DLD1 (cell line): ENCODE results near the gene PLAC1.

Experiments used
- in situ Hi-C: cut with HindIII; loops from 2 replicates; pipeline ENCODE4 v1.10.0; 2017; ENCODE audit warnings: low sequenced_read_pairs

The PLAC1 gene

DNA sequence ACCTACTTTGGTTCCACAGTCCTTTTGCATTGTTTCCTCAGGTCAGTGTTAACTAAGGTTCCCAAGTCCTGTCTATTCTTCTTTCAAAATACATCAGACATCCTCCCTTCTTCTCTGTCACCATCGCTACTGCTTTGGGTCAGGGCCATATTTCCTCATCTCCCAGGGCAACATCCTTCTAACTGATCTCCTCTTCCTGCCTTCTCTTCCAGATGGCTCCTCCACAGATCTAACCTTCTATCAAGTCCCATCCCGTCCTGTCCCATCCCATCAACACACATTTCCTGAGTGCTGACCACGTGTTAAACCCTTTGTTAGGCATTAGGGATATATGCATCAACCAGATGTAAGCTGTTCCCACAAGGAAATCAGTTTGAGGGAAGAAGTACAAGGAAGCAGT, 25.9 kb downstream of the PLAC1 start:
- in situ Hi-C loops, result no loop called here

DNA sequence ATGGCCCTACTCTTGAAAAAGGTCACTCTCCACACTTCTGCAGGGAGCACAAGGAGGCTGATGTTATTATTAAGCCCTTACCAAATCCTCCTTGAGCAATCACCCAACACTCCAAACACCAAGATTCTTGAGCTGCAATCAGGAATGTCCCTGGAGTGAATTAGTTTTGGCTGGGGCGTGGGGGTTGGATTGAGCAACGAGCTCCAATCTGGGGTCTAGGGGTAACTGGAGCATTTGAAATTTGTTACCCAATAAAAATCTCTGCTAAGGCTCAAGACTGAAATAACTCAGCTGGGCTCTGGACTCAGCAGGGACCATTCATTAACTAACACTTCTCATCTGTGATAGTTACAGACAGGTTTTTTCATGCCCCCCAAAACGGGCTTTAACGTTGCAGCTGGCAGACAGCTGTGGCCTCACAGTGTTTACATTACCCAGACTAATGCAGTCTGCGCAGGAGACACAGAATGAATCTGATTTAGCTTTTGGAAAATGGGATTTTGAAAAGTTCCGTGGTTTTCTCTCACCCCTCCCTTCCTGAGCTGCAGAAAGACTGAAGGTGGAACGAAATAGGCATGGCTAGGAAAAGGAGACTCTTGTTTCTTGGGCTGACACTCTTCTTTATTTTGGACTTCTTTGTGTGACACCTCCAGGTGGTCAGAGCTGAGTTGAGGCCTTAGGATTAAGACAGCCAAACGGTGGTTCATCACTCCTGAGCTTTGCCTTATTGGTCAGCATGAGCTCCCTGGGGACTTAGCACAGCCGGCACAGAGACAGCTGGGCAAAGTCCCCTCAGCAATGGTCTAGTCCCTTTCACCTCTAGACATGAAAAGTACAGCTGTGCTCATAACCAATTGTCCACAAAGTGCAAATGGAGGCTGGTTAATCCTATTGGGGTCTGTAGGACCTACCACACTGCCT, 26.6 kb downstream of the PLAC1 start:
- in situ Hi-C loops, result no loop called here

DNA sequence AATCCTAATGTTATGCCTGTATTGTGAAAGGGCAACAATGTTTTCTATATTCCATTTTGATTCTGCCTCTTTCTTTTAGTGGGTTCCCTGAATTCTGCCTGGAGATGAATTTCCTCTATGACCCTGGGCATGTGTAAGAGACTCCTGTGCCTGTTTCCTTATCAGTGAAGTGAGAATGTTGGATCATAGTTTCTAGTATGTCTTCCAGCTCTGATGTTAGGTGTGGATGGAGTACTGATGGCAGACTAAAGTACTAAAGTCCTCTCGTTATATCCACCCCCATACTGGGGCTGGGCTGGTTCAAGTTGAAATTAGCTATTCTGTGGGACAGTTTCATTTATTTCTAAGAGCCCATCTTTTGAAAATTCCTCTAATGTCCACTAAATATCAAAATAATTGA, 29.6 kb downstream of the PLAC1 start:
- in situ Hi-C loops, result no loop called here

DNA sequence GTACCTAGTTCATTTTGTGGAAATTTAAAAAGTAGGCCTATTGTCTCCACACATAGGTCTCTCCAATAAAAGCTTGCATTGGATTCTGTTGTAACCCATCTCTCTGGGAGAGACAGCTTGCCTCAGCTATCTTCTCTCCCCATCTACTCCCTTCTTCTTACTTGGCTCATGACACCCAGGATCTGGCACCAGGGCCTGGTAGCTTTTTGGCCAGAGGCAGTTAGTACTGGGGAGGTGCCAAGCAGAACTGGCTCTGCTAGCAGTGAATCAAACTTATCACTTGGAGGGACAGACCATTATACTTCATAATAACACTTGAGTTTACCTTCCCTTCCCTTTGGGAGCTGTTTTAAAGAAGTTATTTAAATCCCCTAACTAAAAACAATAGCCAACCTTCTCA, 31.8 kb downstream of the PLAC1 start:
- in situ Hi-C loops, result no loop called here

DNA sequence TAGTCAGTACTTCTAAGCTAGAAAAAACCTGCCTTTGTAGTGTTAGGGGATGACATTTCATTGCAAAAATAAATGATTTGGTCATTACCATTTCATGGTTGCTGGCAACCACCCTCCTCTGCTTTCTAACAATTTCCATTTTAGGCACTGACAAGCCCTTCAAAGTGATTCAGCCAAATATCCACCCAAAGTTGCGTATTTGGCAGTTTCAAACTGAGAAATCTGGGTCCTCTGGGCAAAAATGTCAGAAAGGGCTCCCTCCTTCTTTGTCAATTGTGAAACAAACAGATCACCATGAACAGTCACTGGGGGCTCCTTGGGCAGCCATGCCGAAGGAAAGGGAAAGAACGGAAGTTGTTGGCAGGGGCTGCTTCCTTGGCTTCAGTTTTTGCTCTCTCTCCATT, 33.0 kb downstream of the PLAC1 start:
- in situ Hi-C loops, result no loop called here

DNA sequence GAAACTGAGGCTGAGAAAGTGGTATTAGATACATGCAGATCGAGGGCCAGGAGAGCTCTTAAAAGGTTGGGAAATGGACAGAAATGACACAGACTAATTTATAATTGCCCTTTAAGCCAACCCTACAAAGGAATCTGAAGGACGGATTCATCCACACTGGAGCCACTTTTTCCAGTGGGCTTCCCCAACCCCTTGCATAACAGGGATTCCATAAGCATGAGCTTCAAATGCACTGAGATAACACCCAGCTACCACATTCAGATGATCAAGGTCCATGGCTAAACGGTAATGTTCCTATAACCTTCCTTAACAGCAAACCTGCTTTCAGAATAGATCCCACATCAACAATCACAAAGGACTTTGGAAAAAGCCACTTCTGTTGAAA, 34.2 kb downstream of the PLAC1 start:
- in situ Hi-C loops, result no loop called here

DNA sequence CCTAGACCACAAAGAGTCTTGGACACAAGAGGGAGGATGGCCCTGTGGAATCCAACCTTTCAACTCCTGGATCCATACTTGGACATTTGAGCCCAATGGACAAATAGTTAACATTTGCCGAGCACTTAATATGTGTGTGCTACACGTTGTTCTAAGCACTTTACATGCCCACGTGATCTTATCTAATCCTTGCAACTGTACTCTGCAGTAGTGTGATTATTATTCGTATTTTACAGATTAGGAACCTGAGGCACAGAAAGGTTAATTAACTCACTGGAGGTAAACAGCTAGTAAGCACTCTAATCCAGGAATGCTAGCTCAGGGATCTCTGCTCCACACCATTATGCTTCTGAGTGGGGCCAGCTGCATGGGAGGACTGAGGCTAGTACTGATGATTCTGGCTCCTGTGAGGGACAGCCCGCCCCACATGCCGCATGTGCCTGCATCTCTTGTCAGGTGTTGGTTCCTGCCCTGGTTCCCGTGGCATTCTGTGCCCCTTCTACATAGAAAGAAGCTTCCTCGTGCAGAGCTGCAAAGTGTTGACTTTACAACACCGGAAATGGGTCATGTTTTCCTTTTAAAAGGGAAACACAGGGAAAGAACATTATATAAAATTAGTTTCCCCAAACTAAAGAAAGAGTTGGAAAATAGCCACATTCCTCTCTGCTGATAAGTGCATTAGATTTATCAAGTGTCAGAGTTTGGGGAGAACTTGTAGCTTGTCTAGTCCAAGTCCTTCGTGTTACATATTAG, 34.8 kb downstream of the PLAC1 start:
- in situ Hi-C loops, result no loop called here

DNA sequence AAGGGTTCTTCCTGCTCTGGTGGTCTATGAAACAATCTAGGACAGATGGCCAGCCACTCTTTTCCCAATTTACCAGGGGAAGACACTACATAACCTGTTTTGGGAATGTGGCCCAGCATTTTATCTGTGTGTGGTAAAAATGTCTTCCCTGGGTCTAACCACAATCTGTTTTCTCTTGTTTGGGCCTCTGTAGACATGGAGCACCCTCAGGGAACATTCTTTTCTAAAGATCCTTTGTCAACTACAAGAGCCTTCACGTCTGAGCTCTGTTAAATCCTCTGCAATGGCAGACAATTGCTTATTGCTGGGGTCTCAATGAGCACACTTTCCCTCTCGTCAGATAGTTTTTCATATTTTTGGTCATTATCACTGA, 35.5 kb downstream of the PLAC1 start:
- in situ Hi-C loops, result no loop called here

DNA sequence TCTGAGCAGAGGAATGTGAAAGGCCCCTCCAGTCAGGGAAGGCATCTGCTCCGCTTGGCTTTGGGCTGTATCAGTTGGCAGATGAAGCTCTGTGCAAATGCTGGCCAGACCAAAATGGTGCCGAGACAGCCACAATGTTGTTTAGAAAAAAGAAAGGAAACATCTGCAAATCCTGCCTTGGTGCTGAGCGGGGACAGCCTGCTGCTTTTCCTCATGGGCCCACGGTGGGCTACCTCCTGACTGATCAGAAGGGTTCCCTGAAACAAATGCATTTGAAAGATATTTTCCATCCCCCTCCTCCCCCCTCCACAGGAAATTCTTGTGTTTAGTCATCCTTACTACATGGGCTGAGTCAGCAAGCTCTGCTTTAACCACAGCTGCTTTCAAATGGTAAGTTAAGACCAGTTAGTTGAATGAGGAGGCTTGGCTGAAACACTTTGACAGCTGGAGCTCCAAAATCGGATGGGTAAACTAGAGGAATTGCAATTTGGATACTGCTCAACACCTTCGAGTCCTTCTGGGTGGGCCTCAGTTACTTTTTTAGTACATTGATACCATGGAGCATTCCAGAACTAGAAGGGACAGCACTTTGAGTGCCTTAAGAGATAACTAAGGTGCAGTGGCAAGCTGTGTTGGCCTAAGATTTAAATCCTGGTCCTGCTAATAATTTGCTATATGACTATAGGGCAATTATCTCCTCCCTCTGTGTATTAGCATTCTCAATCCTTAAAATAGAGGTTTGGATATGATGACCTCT, 36.0 kb downstream of the PLAC1 start:
- in situ Hi-C loops, result no loop called here

DNA sequence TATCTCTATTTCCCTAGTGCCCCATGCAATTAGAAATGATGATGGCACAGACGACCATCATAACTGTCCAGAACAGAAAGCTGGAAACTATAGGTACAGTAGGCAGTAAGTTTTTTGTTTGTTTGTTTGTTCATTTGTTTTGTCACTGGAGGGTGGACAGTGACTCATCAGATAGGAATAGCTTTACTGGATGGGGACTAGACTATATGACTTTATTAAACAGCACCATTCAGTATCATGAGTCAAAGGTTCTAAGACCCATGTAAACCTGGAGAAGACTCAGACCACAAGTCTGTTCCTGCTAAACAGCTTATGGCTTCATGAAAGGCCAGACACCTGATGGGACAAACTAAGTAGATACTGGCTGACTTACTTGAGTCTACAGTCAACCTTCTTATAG, 38.4 kb downstream of the PLAC1 start:
- in situ Hi-C loops, result no loop called here

DNA sequence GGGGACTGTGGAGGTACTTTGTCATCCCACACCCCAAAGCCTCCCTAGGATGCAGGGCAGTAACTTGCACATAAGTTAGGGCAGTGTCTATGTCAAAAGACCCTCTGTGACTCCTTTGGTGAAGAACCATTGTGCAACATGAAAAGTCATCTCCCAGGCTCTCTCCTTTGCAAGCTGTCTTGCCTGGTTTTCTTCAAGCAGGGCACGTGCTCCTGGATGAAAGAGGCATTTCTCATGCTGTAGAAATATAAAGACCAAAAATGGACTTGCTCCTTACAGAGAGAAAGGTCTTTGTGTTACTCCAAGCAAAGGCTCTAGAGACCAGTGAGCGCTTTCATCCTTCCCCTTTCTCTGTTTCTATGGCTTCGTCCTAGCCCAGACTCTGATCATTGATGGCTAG, 44.9 kb downstream of the PLAC1 start:
- in situ Hi-C loops, result no loop called here

DNA sequence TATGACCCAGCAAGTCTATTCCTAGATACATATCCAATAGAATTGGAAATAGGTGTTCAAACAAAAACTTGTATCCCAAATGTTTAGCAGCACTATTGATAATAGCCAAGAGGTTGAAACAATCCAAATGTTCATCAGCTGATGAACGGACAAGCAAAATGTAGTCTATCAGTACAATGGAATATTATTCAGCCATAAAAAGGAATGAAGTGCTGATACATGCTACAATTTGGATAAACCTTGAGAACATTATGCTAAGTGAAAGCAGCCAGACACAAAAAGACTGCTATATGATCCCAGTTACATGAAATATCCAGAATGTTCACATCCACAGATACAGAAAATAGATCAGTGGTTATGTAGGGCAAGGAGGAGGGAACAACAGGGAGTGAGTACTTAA, 50.1 kb downstream of the PLAC1 start:
- in situ Hi-C loops, result no loop called here

DNA sequence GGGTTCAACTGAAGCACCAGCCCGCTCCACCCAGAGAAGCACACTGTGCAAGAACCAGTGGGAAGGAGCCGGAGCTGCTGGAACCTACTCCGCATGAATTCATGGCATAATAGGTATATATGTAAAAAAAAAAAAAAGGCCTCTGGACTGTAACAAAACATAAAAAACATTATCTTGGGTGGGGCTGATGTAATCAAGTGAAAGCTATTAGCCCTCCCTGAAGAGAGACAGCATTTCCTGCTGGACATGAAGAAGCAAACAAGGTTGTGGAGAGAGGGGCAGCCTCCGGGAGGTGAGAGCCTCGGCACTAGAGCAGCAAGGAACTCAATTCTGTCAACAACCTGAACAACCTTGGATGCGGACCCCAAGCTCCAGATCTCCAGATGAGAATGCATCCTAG, 50.7 kb downstream of the PLAC1 start:
- in situ Hi-C loops, result no loop called here

DNA sequence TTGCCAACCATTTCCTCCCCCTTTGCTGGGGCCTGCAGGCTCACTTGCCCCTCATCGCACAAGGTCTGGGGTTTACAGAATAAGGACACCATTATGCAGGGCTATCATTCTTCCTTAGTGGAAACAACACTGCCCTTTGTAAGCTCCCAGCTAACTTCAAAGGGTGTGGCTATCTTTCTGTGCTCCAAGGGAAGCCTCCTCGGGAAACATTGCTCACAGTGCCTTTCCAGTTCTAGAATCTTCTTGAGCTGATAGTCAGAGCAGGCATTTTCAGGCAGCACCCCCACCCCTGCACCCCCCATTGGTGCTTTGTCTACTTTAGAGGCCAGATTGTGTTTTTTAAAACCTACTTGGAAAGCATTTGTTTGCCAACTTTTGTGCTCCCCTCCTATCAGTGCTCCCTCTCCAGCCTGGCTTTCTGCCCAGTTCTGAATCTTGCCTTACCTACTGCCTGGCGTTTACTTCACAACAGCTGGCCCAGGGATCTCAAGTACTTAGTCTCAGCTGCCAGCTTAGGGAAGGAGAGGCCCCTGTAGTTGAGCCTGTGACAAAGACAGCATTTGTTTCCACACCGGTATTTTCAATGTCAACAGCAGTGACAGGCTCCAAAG, 53.5 kb downstream of the PLAC1 start:
- in situ Hi-C loops, result no loop called here

DNA sequence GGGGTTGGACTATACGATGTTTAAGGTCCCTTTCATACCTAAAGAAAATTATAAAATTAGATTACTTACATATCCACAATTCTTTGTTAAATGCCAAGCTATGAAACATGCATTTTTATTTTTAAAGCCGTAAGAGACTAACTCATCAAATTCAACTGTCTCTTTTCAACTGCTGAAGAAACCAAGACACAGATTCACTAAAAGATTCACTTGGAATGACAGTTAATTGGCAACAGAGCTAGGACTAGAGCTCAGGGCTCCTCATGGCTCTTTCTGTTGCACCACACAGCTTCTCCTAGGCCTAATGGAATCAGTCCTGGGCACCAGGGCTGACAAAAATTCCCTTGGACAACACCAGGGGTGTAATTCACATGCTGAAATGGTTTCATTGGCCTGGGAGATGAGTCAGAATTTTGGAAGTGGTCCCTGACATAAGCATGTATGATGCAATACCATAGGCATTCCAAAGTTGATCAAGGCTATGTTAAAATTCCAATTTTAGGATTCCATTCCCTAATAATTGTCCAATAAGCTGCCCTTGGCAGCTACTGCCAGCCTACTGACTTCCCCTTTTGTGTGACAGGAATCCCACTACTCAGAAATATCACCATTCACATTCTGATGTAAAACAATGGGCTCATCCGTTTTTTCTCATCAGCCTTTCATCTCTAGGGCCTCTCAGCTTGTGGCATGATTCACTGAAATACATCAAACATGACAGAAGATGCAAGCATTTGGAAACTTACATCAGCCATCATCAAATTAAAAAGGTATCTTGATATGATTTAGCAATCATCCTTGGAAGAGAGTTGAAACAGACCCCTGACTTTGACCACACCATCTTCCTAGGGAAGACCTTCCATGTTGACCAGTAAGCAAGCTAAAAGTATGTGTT, 54.2 kb downstream of the PLAC1 start:
- in situ Hi-C loops, result no loop called here

DNA sequence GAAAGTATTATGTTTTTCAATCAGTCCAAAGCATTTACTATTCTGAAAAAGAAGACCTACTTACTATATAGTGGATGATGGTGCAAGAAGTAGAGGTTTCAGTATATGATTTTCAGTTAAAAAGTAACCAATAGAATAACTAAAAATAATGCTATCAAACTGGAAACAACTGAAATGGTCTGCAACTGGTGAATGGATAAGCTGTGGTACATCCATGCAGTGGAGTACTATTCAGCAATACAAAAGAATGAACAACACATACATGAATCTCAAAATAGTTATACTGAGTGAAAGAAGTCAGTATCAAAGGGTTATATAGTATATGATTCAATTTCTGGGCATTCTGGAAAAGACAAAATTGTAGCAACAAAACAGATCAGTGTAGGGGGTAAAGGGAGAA, 55.9 kb downstream of the PLAC1 start:
- in situ Hi-C loops, result no loop called here

DNA sequence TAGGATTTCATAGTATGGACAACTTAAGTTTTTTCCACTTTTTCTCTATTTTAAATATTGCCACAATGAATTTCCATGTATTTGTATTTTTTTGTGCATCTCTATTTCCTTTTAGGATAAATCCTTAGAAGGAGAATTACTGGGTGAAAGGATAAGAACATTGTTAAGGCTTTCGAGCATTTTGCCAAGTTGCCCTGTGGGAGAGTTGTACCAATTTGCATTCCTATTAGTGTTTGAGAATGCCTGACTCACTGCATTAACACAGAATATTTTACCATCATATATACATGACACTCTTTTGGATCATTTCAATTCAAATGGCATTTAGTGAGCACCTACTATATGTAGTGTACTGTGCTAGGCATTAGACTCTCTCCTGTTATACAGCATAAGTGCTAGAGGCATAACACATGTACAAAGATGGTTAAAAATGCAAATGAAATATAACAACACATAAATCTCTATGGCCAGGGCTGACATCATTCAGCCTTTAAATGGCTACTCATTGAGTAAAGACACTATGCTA, 57.0 kb downstream of the PLAC1 start:
- in situ Hi-C loops, result no loop called here

DNA sequence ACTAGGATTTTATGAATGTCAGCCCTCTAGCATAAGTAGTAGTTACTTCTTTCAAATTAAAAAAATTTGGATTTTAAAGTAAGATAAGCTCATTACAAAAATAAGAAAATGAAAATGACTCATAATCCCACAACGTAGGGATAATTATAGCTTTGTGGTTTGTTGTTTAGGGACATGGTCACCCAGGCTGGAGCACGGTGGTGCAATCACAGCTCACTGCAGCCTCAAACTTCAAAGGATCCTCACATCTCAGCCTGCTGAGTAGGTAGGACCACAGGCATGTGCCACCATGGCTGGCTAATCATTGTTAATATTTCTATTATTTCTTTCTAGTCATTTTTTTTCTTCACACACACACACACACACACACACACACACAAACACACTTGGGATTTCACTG, 57.6 kb downstream of the PLAC1 start:
- in situ Hi-C loops, result no loop called here

DNA sequence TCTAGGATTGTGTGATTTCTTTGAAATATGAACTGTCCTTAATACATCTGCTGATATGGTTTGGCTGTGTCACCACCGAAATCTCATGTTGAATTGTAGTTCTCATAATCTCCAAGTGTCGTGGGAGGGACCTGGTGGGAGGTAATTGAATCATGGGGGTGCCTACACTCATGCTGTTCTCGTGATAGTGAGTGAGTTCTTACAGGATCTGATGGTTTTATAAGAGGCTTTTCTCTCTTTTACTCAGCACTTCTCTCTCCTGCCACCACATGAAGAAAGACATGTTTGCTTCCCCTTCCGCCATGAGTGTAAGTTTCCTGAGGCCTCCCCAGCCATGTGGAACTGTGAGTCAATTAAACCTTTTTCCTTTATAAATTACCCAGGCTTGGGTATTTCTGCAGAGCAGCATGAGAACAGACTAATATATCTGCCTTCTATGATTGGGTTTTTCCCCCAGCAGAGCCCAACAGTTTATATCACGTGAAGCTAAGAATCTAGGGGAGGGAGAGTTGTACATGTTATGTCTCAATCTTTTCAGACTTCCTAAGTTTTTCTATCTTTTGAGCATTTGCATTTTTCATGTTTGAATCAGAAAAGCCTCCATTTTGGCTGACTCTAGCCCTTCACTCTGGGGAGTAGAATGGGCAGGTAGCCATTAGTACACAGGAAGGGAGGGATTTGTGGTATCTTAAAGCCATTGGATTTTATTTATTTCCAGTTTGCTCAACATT, 58.9 kb downstream of the PLAC1 start:
- in situ Hi-C loops, result no loop called here
